MM.1S (cell line): Measurements from ENCODE around the gene KIRREL3.

Experiments used
- CTCF ChIP-seq: fragments of 300-600 bp; sonication (generic); IDR thresholded peaks from 2 replicates; pipeline ENCODE4 v1.5.1; 2016; ENCODE audit warnings: antibody characterized with exemption, low read length, mixed read lengths
- EZH2 ChIP-seq: fragments of 300-600 bp; sonication (generic); optimal IDR thresholded peaks from 2 replicates; pipeline ENCODE3; 2017; ENCODE audit warnings: low read depth, mild to moderate bottlenecking, antibody characterized with exemption, low read length, mixed read lengths

- TF ChIP-seq EZH2 (no peak), CTCF (no peak)
Observed at GRCh38 chr11:126627421-126627820, 373.1 kb downstream of the KIRREL3 start.
